ENCODE data around the gene TEKTIP1.

GRCh38 chr19:3526507-3527237, 12.3 kb upstream of the TEKTIP1 start:
- TF ChIP-seq CTCF (IDR thresholded peaks at IDR 0.05; ENCODE audit: low read depth, low read length) (peak; percentile 35), EZH2phosphoT487 (IDR thresholded peaks at IDR 0.05; ENCODE audit: low read depth) (no peak)
